Activated CD8-positive, alpha-beta memory T cell treated with anti-CD3 and anti-CD28 coated beads, Interleukin-2, amount 10 ng/mL, durations not matched to agents 7 days and 5 days (primary cell): ENCODE measurements around the gene CHID1. TPM values are rescaled to one million over a fixed set of nuclear protein-coding genes. Genes with fewer than 3 reads are reported as not detected.
A peak's percentile ranks its signal among the peaks of the same experiment; 100 is the strongest.

Experiments used
- ATAC-seq: fragments of 150-1000 bp; cut with Tn5 transposase; one replicate; pipeline ENCODE4 v1.10.0; 2021; ENCODE audit warnings: moderate library complexity
- CTCF ChIA-PET: fragments of 350-600 bp; sonication (Branson Sonifier 250); formaldehyde crosslinking; loops from one replicate; lab custom pipeline; 2021; ENCODE audit warnings: antibody characterized with exemption; lab: Charles Lee
- DNase-seq: peaks from one replicate; pipeline ENCODE4 v3.0.0-alpha.2; 2020
- H3K27ac Mint-ChIP-seq: one replicate; pipeline ENCODE4 v1.8.0; 2021; ENCODE audit warnings: mild to moderate bottlenecking, mixed read lengths
- H3K27me3 Mint-ChIP-seq: one replicate; pipeline ENCODE4 v1.8.0; 2021; ENCODE audit warnings: mixed read lengths
- H3K36me3 Mint-ChIP-seq: one replicate; pipeline ENCODE4 v1.8.0; 2021; ENCODE audit warnings: mild to moderate bottlenecking, mixed read lengths
- H3K4me1 Mint-ChIP-seq: one replicate; pipeline ENCODE4 v1.8.0; 2021; ENCODE audit warnings: mixed read lengths
- H3K4me3 Mint-ChIP-seq: one replicate; pipeline ENCODE4 v1.8.0; 2021; ENCODE audit warnings: mild to moderate bottlenecking, moderate library complexity, mixed read lengths
- H3K9me3 Mint-ChIP-seq: one replicate; pipeline ENCODE4 v1.8.0; 2022; ENCODE audit warnings: low read depth, mixed read lengths
- total RNA-seq, 2 experiments: library from RNA; stranded (reverse); gene quantifications; one replicate each; pipeline ENCODE4 v1.2.3, GENCODE V29; 2021

The CHID1 gene
- total RNA-seq, 2 experiments from 2014 or later, result 46.8 to 59.4 TPM

DNA sequence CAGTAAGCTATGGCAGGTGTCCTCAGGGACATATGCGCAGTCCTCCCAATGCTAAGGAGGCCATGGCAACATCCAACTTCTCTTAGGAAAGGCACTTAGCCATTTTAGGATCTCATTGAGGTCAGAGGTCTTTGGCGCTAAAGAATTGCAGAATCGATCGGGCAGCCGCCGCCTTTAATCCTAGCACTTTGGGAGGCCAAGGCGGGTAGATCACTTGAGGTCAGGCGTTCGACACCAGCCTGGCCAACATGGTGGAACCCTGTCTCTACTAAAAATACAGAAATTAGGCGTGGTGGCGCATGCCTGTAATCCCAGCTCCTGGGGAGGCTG, 1.2 kb upstream of the CHID1 start:
- Mint-ChIP-seq H3K4me1 (peaks cover 22% of the 10 kb centered on the region), H3K9me3 (no peaks in the 10 kb centered on the region), H3K4me3 (peak overlapping the region; percentile 76), H3K36me3 (no peaks in the 10 kb centered on the region), H3K27me3 (no peaks in the 10 kb centered on the region), H3K27ac (peak overlapping the region; percentile 83)
- ATAC-seq (no peak), DNase-seq (no peak)
- CTCF ChIA-PET, result interaction anchor here (0.9 to 2.8 kb wide), 5 partner anchors 9 to 216 kb away, joined by 3 to 16 read pairs (median 5); partner anchors contain the start of genes AP2A2 and TMEM80

DNA sequence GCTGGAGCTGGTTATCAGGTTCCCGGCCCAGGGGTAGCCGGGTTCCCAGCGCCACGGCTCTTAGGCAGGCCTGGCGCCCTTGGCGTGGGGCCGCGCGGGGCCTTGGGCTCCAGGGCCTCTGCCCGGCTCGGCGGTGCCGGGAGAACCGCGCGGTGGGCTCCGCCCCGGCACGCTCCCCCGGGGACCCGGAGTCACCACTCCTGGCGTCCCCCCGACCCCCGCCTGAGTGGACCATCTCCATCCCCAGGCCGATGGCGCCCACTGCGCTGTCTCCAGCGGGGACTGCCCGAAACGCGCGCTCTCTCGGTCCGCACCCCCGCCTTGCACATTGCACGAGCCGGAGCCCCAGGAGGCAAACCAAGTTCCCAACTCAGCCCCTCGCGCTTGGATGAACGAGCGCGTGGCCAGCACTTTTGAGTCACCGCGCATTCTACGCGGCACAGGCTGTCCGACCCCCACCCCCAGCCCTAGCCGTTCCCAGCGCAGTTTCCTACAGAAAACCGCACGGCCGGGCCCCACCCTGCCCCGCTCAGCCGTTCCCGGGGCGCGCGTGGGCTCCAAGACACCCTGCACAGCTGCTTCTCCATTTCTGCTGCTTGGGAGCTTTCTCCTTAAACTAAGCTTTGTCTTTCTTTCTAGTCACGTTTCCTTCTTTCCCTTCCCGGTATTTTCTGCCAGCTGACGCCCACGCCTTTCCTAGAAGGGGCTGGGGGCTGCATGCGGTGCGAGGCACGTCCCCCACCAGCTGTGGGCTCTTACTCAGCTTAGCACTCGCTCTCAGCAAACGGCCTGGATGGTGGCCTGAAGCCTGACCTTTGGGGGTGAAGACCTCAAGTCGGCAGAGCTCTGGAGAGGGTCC, 650 bp upstream of the CHID1 start:
- DNase-seq, result peak; percentile 57
- CTCF ChIA-PET, result interaction anchor here (0.9 to 2.8 kb wide), 6 partner anchors 10 to 216 kb away, joined by 3 to 16 read pairs (median 6); partner anchors contain the start of genes AP2A2 and TMEM80

DNA sequence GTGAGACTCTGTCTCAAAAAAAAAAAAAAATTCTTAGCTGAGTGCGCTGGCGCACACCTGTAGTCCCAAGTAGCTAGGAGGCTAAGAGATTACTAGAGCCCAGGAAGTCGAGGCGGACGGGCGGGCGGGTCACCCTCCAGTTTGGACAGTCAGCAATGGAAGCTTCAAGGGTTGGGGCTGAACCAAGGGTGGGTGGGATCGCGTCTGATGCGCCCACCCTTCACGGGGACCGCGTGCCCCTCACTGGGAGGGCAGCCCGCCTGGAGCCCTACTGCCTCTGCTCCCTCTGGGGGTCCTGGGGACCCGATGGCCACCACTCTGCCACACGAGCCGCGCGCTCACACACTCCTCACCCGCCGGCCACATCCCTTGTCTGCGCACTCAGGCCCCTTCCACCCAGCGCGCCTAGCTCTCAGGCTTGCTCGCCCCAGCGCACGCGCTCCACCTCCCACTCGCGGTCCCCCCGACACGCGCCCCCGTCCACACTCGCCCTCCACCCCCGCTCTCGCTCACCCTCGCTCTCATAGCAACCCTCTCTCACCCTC, 494 bp downstream of the CHID1 start:
- Mint-ChIP-seq H3K4me3 (peak overlapping the region; percentile 94), H3K27me3 (no peaks in the 10 kb centered on the region), H3K4me1 (peaks cover 22% of the 10 kb centered on the region), H3K9me3 (no peaks in the 10 kb centered on the region), H3K36me3 (peaks cover 2% of the 10 kb centered on the region), H3K27ac (peak overlapping the region; percentile 79)
- ATAC-seq (no peak), DNase-seq (no peak)
- CTCF ChIA-PET, result interaction anchor here (1.0 to 2.8 kb wide), 5 partner anchors 11 to 141 kb away, joined by 3 to 16 read pairs (median 7); partner anchors contain the start of gene AP2A2

More for the DNA sequence above, 650 bp upstream of the CHID1 start:
- Mint-ChIP-seq H3K4me1 (peaks cover 22% of the 10 kb centered on the region), H3K27me3 (no peaks in the 10 kb centered on the region), H3K9me3 (no peaks in the 10 kb centered on the region), H3K27ac (peak overlapping the region; percentile 83), H3K36me3 (no peaks in the 10 kb centered on the region), H3K4me3 (peak overlapping the region; percentile 76)
- ATAC-seq, result peak; percentile 38

DNA sequence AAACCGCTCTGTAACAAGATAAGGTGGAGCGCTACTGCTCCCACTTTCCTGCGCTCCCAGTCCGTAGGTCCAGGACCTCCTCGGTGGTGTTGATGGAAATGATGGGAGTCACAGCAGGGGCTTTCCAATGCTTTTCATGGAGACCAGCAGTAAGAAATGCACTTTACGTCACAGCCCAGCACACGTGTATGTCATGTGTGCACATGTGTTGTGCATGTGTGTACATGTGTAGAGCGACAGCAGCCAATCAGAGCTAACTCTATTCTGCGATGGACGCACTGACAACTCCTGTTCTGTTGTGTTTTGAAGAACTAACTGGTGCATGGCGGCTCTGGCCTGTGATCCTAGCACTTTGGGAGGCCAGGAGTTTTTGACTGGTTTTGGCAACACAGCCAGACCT, 1.2 kb downstream of the CHID1 start:
- CTCF ChIA-PET, result interaction anchor here (1.1 kb wide), 1 partner anchor 17 kb away, joined by 3 read pairs; no protein-coding TSS in a partner anchor
- ATAC-seq (no peak), DNase-seq (no peak)
- peaks cover 2% of the 10 kb centered on the region for H3K36me3 Mint-ChIP-seq
- H3K4me3 Mint-ChIP-seq, result peak overlapping the region; percentile 94
- H3K9me3 Mint-ChIP-seq, result no peaks in the 10 kb centered on the region
- H3K4me1 Mint-ChIP-seq, result peaks cover 22% of the 10 kb centered on the region
- H3K27ac Mint-ChIP-seq, result no peak overlapping the region
- no peaks in the 10 kb centered on the region for H3K27me3 Mint-ChIP-seq

DNA sequence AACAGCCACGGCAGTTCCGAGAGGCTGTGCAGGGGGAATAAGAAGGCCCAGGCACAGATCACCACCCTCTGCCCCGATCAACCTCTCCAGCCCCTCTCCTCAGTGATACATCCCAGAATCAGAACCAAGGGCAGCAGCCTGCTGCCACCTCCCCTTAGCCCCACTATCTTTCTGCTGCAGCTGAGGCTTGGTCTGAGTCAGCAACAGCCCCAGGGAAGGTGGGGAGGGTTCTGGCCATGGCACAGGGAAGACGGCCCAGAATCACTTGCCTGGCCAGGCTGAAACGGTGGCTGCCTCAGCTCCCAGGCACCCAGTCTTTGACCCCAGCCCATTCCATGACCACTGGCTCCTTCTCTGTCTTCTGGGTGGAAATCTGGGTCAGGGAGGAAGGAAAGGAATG, 2.3 kb downstream of the CHID1 start:
- Mint-ChIP-seq H3K9me3 (no peaks in the 10 kb centered on the region), H3K4me3 (no peak overlapping the region), H3K27ac (no peak overlapping the region), H3K4me1 (peaks cover 22% of the 10 kb centered on the region), H3K27me3 (no peaks in the 10 kb centered on the region), H3K36me3 (peaks cover 8% of the 10 kb centered on the region)
- no peak for DNase-seq
- no peak for ATAC-seq
- CTCF ChIA-PET, result no interaction called here

DNA sequence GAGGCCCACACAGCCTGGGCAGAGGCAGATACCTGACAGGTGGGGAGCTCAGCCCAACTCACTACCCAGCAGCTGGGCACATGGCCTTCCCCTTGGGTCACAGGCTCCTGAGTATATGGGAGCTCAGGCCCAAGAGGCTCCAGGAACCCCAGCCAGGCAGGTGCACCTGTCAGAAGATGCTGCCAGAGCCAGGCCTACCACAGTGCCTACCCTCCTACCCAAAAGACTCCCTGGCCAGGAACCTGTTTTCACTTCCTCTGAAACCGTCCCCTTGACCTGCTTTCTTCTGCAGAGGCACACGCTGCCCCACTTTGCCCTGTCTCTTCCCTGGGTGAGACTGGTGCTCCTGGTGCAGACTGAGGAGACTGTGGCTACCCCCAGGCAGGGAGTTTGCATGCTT, 2.9 kb downstream of the CHID1 start:
- ATAC-seq, result no peak
- no peaks in the 10 kb centered on the region for H3K27me3 Mint-ChIP-seq
- H3K27ac Mint-ChIP-seq, result no peak overlapping the region
- H3K4me3 Mint-ChIP-seq, result no peak overlapping the region
- peaks cover 22% of the 10 kb centered on the region for H3K4me1 Mint-ChIP-seq
- no peak for DNase-seq
- CTCF ChIA-PET, result no interaction called here
- no peaks in the 10 kb centered on the region for H3K9me3 Mint-ChIP-seq
- peaks cover 8% of the 10 kb centered on the region for H3K36me3 Mint-ChIP-seq

DNA sequence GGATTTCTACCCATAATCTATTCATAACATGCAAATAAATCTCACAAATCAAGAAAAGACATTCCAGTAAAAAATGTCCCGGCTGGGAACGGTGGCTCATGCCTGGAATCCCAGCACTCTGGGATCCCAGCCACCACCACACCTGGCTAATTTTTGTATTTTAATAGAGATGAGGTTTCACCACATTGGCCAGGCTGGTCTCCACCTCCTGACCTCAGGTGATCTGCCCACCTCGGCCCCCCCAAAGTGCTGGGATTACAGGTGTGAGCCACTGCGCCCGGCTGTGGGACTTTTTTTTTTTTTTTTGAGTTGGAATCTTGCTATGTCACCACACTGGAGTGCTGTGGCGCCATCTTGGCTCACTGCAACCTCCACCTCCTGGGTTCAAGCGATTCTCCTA, 4.7 kb downstream of the CHID1 start:
- H3K9me3 Mint-ChIP-seq, result no peaks in the 10 kb centered on the region
- peaks cover 12% of the 10 kb centered on the region for H3K36me3 Mint-ChIP-seq
- CTCF ChIA-PET, result no interaction called here
- no peak overlapping the region for H3K27ac Mint-ChIP-seq
- ATAC-seq (no peak), DNase-seq (no peak)
- peaks cover 16% of the 10 kb centered on the region for H3K4me1 Mint-ChIP-seq
- H3K27me3 Mint-ChIP-seq, result no peaks in the 10 kb centered on the region
- H3K4me3 Mint-ChIP-seq, result no peak overlapping the region

DNA sequence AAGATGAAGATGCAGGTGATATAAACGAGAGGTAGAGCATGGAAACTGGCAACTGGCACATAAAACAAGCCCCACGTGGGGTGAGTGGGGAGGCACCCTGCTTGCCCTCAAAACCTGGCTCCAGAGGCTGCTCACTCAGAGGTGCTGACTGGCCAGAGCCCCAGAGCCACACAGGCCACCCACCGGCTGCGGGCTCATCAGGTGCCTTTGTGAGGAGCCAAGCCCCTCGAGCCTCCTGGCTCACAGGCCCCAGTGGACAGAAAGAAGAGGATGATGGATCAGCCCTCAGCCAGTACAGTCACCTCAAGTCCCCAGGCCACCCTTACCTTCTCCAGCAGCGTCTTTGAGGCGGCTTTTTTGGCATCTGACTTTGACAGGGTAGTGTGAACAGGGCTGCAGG, 6.2 kb downstream of the CHID1 start:
- Mint-ChIP-seq H3K36me3 (peaks cover 13% of the 10 kb centered on the region), H3K27ac (no peak overlapping the region), H3K4me3 (no peak overlapping the region), H3K4me1 (peaks cover 11% of the 10 kb centered on the region), H3K27me3 (no peaks in the 10 kb centered on the region), H3K9me3 (no peaks in the 10 kb centered on the region)
- no peak for DNase-seq
- ATAC-seq, result no peak
- CTCF ChIA-PET, result no interaction called here

DNA sequence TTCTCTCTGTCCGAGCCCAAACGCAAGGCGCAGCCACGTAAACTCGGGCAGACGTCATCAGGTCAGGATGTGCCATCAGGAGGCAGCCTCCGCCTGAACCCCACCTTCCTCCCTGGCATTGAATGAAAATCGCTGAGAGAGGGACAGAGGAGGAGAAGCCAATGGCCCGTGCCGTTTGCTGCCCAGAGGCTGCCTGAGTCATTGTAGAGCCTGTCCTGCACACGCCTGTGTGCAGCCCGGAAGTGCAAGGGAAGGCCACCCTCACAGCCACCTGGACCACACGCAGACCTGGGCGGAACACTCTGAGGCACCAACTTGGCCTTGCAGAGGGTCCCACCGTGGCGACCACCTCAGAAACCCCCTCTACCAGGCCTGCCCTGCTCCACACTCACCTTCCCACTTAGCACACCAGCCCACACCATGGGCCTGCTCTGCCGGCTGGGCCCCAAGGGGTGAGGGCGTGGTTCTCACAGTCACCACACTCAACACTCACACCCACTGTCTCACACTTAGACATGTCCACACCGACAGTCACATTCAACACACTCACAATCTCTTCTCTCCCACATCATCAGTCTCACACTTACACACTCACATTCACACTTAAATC, 9.1 kb downstream of the CHID1 start:
- H3K27ac Mint-ChIP-seq, result no peak overlapping the region
- no peak for DNase-seq
- no peaks in the 10 kb centered on the region for H3K27me3 Mint-ChIP-seq
- H3K9me3 Mint-ChIP-seq, result no peaks in the 10 kb centered on the region
- H3K4me1 Mint-ChIP-seq, result no peaks in the 10 kb centered on the region
- H3K36me3 Mint-ChIP-seq, result peaks cover 13% of the 10 kb centered on the region
- H3K4me3 Mint-ChIP-seq, result no peak overlapping the region
- no peak for ATAC-seq
- CTCF ChIA-PET, result no interaction called here

DNA sequence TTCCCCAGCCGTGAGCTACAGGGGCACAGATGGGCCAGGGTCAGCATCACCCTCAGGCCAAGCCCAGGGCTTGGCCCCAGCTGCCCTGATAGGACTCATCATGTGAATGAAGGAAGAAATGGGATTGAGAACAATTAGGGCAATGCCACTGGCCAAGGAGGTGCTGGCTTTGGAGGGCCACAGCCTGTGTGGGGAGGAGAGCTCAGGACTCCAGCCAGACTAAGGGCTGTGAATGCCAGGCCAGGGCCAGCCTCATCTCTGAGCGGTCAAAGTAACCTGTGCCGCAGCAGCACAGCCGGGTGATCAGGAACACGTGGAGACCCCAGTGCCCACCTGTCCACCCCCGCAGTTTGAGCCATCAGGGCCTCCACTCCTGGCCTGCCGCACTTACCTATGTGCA, 10.1 kb downstream of the CHID1 start:
- Mint-ChIP-seq H3K36me3 (peaks cover 11% of the 10 kb centered on the region), H3K9me3 (no peaks in the 10 kb centered on the region), H3K27me3 (no peaks in the 10 kb centered on the region), H3K4me1 (no peaks in the 10 kb centered on the region), H3K4me3 (no peak overlapping the region), H3K27ac (no peak overlapping the region)
- CTCF ChIA-PET, result no interaction called here
- ATAC-seq (no peak), DNase-seq (no peak)

DNA sequence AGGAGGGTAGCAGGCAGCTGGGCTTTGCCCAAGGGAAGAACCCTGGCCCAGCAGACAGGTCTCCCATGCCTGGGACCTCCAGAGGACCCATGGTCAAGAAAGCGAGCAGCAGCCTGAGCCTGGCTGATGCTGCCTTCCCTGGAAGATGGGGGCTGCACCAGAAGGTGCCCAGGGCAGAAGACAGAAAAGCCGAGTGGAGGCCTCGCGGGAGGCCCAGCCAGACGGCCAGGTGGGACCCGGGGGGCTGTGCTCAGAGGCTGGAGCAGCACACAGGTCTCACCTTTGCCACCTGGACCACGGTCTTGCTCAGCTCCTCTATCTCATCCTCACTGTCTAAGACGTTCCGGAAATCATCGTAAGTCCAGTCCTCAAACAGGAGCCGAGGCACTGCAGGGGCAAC, 10.9 kb downstream of the CHID1 start:
- H3K4me1 Mint-ChIP-seq, result no peaks in the 10 kb centered on the region
- H3K27ac Mint-ChIP-seq, result no peak overlapping the region
- H3K4me3 Mint-ChIP-seq, result no peak overlapping the region
- no peaks in the 10 kb centered on the region for H3K27me3 Mint-ChIP-seq
- H3K9me3 Mint-ChIP-seq, result no peaks in the 10 kb centered on the region
- peaks cover 11% of the 10 kb centered on the region for H3K36me3 Mint-ChIP-seq
- DNase-seq (no peak), ATAC-seq (no peak)
- CTCF ChIA-PET, result no interaction called here

DNA sequence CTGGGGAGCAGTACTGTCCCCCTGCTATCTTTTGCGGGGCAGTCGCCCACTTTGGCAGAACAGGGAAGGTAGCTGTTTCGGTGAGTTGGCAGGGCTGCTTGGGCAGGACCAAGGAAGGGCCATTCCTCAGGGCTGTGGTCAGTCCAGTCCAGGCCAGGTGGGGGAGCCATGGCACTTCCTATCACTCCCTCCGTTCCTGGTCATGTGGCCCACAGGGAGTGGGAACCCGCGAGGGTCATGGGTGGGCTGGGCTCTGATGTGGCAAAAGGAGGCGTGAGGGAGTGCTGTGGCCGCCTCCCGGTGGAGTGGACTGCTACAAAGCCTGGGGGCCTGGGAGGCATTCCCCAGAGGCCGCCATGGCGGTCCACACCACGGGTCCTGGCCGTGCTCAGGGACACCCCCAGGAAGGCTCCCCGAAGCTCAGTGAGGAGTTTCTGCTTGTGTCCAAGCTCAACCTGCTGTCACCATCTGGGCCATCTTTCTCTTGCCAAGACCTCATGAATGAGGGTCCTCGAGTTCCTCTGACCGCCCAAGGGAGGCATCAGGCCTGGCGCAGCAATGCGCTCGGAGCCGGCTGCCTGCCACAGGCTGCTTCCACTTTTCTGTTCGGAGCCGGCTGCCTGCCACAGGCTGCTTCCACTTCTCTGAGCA, 11.9 kb downstream of the CHID1 start:
- CTCF ChIA-PET, result no interaction called here
- Mint-ChIP-seq H3K27me3 (no peaks in the 10 kb centered on the region), H3K36me3 (peaks cover 5% of the 10 kb centered on the region), H3K4me3 (no peak overlapping the region), H3K27ac (no peak overlapping the region), H3K9me3 (no peaks in the 10 kb centered on the region), H3K4me1 (no peaks in the 10 kb centered on the region)
- ATAC-seq, result no peak
- DNase-seq, result no peak

DNA sequence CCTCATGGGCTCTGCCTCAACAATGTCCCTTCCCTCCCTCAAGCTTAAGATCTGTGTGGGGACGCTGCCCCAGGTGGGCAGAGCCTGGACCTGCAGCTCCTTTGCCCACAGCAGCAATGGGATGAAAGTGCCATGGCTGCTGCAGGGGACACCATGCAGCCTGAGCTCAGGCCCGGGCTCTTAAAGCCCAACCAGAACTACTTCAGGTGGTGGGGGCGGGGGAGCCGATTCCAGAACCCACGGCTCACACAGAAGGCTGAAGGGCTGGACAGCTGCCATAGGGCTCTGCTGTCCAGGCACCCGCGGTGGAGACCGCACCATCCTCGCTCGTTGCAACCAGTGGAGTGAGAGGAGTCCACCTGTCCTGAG, 12.5 kb downstream of the CHID1 start:
- ATAC-seq (no peak), DNase-seq (no peak)
- Mint-ChIP-seq H3K27ac (no peak overlapping the region), H3K9me3 (no peaks in the 10 kb centered on the region), H3K36me3 (peaks cover 5% of the 10 kb centered on the region), H3K4me3 (no peak overlapping the region), H3K27me3 (no peaks in the 10 kb centered on the region), H3K4me1 (no peaks in the 10 kb centered on the region)
- CTCF ChIA-PET, result interaction anchor here (0.6 kb wide), 1 partner anchor 27 kb away, joined by 3 read pairs; no protein-coding TSS in a partner anchor
